ENCODE data around the gene PLK1. TPM values are rescaled to one million over a fixed set of nuclear protein-coding genes. Genes with fewer than 3 reads are reported as not detected.

PLK1 gene
- total RNA-seq, 1 donor from 2014 or later = 108 TPM

GRCh38 chr16:23673971-23674614 lies 4.6 kb upstream of the PLK1 start:
- no peak overlapping the region for H3K4me3 Mint-ChIP-seq
- H3K9me3 Mint-ChIP-seq = no peaks in the 10 kb centered on the region
- DNase-seq (ENCODE audit: low read depth, low spot score) = no peak
- no peak overlapping the region for H3K27ac Mint-ChIP-seq (ENCODE audit: unreplicated experiment)
- H3K36me3 Mint-ChIP-seq (ENCODE audit: low read depth) = peaks cover 2% of the 10 kb centered on the region
- H3K4me1 Mint-ChIP-seq = peaks cover 5% of the 10 kb centered on the region
- TF ChIP-seq CTCF (conservative IDR thresholded peaks at IDR 0.05) = no peak
- no peaks in the 10 kb centered on the region for H3K27me3 Mint-ChIP-seq (ENCODE audit: low read depth)

- TF ChIP-seq CTCF (conservative IDR thresholded peaks at IDR 0.05) = no peak
- H3K27me3 Mint-ChIP-seq (ENCODE audit: low read depth) = no peaks in the 10 kb centered on the region
- DNase-seq (ENCODE audit: low read depth, low spot score) = no peak
- H3K36me3 Mint-ChIP-seq (ENCODE audit: low read depth) = peaks cover 2% of the 10 kb centered on the region
- H3K27ac Mint-ChIP-seq (ENCODE audit: unreplicated experiment) = no peak overlapping the region
- peak overlapping the region; percentile 98 for H3K4me3 Mint-ChIP-seq
- H3K4me1 Mint-ChIP-seq = peaks cover 34% of the 10 kb centered on the region
- no peaks in the 10 kb centered on the region for H3K9me3 Mint-ChIP-seq
Measured at GRCh38 chr16:23676924-23677480, 1.7 kb upstream of the PLK1 start.

GRCh38 chr16:23679274-23679985 lies 741 bp downstream of the PLK1 start:
- H3K9me3 Mint-ChIP-seq = no peaks in the 10 kb centered on the region
- no peak for TF ChIP-seq CTCF (conservative IDR thresholded peaks at IDR 0.05)
- peak overlapping the region; percentile 98 for H3K4me3 Mint-ChIP-seq
- peaks cover 10% of the 10 kb centered on the region for H3K36me3 Mint-ChIP-seq (ENCODE audit: low read depth)
- no peaks in the 10 kb centered on the region for H3K27me3 Mint-ChIP-seq (ENCODE audit: low read depth)
- H3K4me1 Mint-ChIP-seq = peaks cover 36% of the 10 kb centered on the region
- DNase-seq (ENCODE audit: low read depth, low spot score) = peak; percentile 11
- H3K27ac Mint-ChIP-seq (ENCODE audit: unreplicated experiment) = peak overlapping the region; percentile 88

GRCh38 chr16:23679986-23680336 lies 1.3 kb downstream of the PLK1 start:
- no peak for TF ChIP-seq CTCF (conservative IDR thresholded peaks at IDR 0.05)
- H3K27ac Mint-ChIP-seq (ENCODE audit: unreplicated experiment) = peak overlapping the region; percentile 88
- peaks cover 36% of the 10 kb centered on the region for H3K4me1 Mint-ChIP-seq
- no peaks in the 10 kb centered on the region for H3K9me3 Mint-ChIP-seq
- H3K36me3 Mint-ChIP-seq (ENCODE audit: low read depth) = peaks cover 10% of the 10 kb centered on the region
- DNase-seq (ENCODE audit: low read depth, low spot score) = no peak
- H3K4me3 Mint-ChIP-seq = peak overlapping the region; percentile 98
- H3K27me3 Mint-ChIP-seq (ENCODE audit: low read depth) = no peaks in the 10 kb centered on the region

GRCh38 chr16:23682181-23682580 lies 3.5 kb downstream of the PLK1 start:
- no peak overlapping the region for H3K27ac Mint-ChIP-seq (ENCODE audit: unreplicated experiment)
- DNase-seq (ENCODE audit: low read depth, low spot score) = no peak

More at GRCh38 chr16:23682181-23682580, 3.5 kb downstream of the PLK1 start:
- Mint-ChIP-seq H3K4me1 (peaks cover 36% of the 10 kb centered on the region), H3K4me3 (peak overlapping the region; percentile 98), H3K27me3 (ENCODE audit: low read depth) (no peaks in the 10 kb centered on the region), H3K36me3 (ENCODE audit: low read depth) (peaks cover 10% of the 10 kb centered on the region), H3K9me3 (no peaks in the 10 kb centered on the region)
- no peak for TF ChIP-seq CTCF (conservative IDR thresholded peaks at IDR 0.05)
